Hindlimb muscle (tissue), 1 donor: Measurements from ENCODE around the gene UPF3A. TPM values are rescaled to one million over a fixed set of nuclear protein-coding genes. Genes with fewer than 3 reads are reported as not detected.
A peak's percentile ranks its signal among the peaks of the same experiment; 100 is the strongest.
"Not testable (repeated sequence)": the region's sequence is repeated elsewhere in the genome, so short reads cannot be mapped to it uniquely, and the experiment has no call there.

Experiments
- DNase-seq: peaks from one replicate; pipeline ENCODE4 v3.0.0-alpha.2; 2013
- polyA plus RNA-seq: library from polyadenylated mRNA; unstranded; fragments of 120-200 nt; gene quantifications from one replicate; pipeline ENCODE4 v1.2.1, GENCODE V29; 2013; ENCODE audit not compliant: insufficient read length

UPF3A gene
- polyA plus RNA-seq, 1 donor, result 86.2 TPM

- DNase-seq, result not testable (repeated sequence)
Observed at GRCh38 chr13:114264313-114264712, 17.1 kb upstream of the UPF3A start.

GRCh38 chr13:114264886-114265611 lies 16.4 kb upstream of the UPF3A start:
- DNase-seq, result no peak

GRCh38 chr13:114266241-114266640 lies 15.2 kb upstream of the UPF3A start:
- DNase-seq, result no peak

GRCh38 chr13:114268344-114269280 lies 12.8 kb upstream of the UPF3A start:
- DNase-seq, result no peak

DNA sequence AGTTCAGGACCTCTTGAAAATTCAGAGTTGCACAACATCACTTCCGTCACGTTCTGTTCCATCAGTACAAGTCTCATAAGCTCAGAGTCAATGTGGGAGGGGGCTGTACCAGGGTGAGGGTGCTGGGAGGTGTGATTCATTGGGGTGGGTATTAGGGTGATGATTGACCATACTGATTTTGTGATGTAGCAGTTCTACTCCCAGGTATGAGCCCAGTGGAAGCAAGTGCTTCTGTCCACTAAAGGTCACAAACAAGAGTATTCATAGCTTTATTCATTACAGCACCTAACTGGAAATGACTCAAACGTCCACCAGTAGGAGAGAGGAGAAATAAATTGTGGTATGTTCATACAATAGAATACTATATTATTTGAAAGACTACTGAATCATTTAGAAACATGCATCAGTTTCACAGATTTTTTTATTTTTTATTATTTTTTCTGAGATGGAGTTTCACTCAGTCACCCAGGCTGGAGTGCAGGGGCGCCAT lies 12.1 kb upstream of the UPF3A start:
- DNase-seq, result no peak

DNA sequence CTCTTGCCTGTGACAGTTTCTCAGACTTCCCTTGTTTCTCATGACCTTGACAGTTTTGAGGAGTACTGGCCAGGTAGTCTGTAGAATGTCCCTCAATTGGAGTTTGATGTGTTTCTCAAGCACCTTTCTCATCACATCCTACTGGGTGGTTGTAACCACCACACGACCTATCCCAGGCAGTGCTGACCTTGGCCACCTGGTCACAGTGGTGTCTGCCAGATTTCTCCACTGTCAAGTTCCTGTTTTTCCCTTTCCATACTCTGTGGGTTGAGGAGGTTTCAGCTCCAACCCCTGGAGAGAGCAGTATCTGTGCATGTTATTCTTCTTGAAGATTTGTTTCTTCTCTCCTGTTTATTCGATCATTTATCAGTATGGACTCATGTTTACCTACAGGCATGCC lies 8.4 kb upstream of the UPF3A start:
- no peak for DNase-seq

GRCh38 chr13:114275304-114275703 lies 6.1 kb upstream of the UPF3A start:
- DNase-seq, result peak; percentile 6

DNA sequence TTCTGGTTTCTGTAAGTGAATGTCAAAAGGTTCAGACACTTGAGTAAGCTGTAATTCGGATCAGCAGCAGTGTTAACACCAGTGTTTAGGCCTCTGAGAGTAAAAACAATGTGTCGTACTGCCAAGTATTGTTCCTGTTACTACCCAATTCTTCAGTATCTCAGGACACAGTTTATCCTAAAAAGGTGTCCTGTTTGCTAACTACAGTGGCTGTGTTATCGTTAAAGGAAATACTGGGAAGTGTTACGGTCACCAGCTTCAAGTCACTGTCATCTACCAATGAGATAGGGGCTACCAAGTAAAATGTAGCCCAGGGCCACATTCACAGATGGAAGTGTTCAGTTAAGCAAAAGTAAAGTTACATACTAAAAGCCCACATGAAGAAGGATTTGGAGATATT lies 2.3 kb upstream of the UPF3A start:
- no peak for DNase-seq

GRCh38 chr13:114279758-114280355 lies 1.5 kb upstream of the UPF3A start:
- DNase-seq, result no peak

- DNase-seq, result peak; percentile 69
Observed at GRCh38 chr13:114282041-114282670, 755 bp downstream of the UPF3A start.

DNA sequence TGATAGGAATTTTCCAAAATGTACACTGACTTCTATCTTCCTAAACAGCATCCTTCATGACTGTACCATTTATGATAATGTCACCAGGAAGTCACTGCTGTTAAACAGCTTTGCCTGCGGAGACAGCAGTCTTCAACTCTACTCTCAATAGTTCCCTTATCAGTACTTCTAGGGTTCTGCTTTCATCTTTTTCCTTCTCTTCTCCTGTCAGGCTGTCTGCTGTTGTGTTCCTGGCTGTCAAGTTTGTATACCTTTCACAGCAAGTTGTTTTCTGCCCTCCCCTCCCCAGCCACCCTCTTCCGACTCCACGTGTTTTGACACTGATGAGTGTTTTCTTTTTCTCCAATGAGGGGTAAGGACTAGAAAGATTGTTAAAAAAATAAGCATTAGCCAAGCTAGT lies 2.2 kb downstream of the UPF3A start:
- no peak for DNase-seq

GRCh38 chr13:114284680-114285079 lies 3.3 kb downstream of the UPF3A start:
- DNase-seq, result no peak

DNA sequence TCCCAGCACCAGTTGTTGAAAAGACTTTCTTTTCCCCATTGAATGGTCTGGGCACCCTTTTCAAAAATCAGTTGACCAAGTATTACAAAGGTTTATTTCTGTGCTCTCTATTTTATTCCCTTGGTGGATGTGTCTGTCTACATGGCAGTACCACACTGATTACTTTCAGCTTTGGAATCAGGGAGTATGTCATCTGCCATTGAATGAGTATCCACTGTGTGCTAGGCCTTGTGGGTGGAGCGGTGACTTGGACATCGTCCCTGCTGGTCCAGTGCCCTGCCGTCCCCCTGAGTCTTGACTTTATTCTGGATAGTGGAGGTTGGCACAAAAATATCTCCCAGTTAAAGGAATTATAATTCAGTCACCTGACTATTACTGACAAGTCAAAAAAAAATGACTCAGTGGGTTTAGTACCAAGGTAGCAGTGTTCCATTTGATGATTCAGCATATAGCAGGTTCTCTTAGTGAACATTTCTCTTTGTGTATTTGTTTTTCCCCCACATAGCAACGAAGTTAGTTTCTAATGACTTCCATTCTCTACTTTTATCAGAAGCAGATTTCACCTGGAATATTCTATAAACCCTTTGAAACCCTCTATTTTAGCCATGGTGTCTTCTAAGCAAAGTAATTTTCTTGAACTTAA lies 3.9 kb downstream of the UPF3A start:
- DNase-seq, result no peak

DNA sequence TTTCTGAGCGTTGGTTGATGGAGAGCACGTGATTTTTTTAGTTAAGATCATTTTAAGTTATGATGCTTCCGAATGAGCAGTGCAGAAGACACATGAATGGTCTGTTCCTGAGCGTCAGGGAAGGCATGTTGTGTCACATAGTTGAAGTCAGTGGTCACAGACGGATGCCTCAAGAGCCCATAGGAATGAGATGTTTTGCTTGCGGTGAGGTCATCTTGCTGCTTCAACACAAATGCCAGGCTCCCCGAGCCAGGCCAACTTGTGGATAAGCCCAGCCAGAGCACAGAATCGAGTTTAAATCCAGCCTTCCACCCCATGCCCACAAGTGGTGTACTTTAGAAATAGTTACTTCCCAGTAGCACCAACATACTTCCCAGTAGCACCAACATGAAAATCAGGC lies 5.4 kb downstream of the UPF3A start:
- no peak for DNase-seq

DNA sequence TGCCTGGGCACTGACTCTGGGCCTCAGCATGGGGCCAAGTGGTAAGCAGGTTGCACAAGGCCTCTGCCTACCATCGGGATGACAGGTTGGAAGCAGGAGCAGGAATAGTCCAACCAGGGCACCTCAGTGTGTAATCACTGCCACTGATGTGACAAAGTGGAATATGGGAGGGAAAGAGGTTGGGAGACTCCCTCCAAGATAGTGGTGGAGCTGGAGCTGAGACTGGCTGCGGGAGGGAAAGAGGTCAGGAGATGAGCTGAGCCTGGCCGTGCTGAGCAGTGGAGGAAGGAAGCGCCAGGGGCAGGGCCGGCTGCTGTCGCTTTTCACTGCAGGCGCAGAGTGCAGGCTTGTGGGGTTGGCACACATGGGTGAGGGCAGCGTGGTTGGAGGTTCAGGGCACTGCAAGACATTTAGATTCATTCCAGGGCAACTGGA lies 6.8 kb downstream of the UPF3A start:
- DNase-seq, result no peak

DNA sequence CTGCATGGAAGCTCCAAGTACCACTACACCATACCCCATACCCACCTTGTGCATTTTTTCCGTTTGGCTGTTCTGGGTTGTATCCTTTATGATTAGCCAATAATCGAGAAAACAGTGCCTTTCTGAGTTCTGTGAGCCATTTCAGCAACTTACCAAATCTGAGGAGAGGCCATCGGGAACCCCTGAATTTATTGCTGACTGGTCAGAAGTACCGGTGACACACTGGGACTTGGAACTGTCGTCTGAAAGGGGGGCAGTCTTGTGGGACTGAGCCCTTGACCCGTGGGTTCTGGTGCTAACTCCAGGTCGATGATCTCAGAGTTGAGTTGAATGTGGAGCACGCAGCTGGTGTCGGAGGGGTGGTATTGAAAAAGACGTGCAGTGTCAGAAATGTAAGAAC lies 15.0 kb downstream of the UPF3A start:
- DNase-seq, result no peak

GRCh38 chr13:114296902-114297301 lies 15.5 kb downstream of the UPF3A start:
- no peak for DNase-seq

DNA sequence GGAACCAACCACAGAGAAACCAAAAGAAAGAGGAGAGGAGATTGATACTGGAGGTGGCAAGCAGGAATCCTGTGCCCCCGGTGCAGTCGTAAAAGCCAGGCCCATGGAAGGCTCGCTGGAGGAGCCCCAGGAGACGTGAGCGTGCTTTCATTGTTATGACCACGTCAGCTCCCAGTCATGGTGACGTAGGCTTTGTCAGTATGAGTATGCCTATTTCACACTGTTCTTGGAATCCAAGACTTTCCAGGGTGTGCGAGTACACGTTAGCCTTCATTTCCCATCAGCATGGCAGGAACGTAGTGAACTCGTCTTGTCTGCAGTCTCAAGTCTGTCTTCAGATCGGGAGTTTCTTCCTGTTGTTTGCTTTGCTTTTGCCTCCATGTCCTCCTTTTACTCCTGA lies 17.5 kb downstream of the UPF3A start:
- no peak for DNase-seq

- no peak for DNase-seq
Observed at GRCh38 chr13:114299604-114300305, 18.4 kb downstream of the UPF3A start.

GRCh38 chr13:114303700-114304327 lies 22.4 kb downstream of the UPF3A start:
- no peak for DNase-seq
